Stomach (tissue), 9 donors: ENCODE measurements around the gene HEPACAM2. TPM values are rescaled to one million over a fixed set of nuclear protein-coding genes. Genes with fewer than 3 reads are reported as not detected.

Experiments used
- DNase-seq, 2 donors: peaks; one replicate each; pipeline versions ENCODE4 v3.0.0 to v3.0.0-alpha.2; 2013 to 2019
- H3K27ac ChIP-seq, 5 donors: fragments of 200-600 bp in 4 of 5; sonication (generic) in 4 of 5; one replicate each; pipeline ENCODE4 v1.5.1; 2013 to 2019; ENCODE audit warnings: mild to moderate bottlenecking in 1 of 5, moderate library complexity in 1 of 5
- H3K27me3 ChIP-seq, 3 donors: fragments of 200-600 bp; sonication (generic); one replicate each; pipeline ENCODE4 v1.5.1; 2017 to 2019; ENCODE audit warnings: mixed run types in 1 of 3
- H3K36me3 ChIP-seq, 4 donors: fragments of 200-600 bp; sonication (generic); 1 replicate in 3 of 4; 2 replicates in 1 of 4; pipeline ENCODE4 v1.5.1; 2016 to 2019
- H3K4me1 ChIP-seq, 4 donors: fragments of 200-600 bp; sonication (generic); one replicate each; pipeline ENCODE4 v1.5.1; 2016 to 2019
- H3K4me3 ChIP-seq, 4 donors: fragments of 200-600 bp; sonication (generic) in 3 of 4; one replicate each; pipeline ENCODE4 v1.5.1; 2016 to 2019; ENCODE audit warnings: mild to moderate bottlenecking in 1 of 4
- H3K9me3 ChIP-seq, 4 donors: fragments of 200-600 bp; sonication (generic); one replicate each; pipeline ENCODE4 v1.5.1; 2016 to 2019
- CTCF ChIP-seq, 7 experiments: fragments of 450-650 bp in 4 of 7; fragments of 200-600 bp in 3 of 7; sonication (generic) in 3 of 7; IDR thresholded peaks; one replicate each; pipeline ENCODE4 v1.5.1; 2016 to 2019; ENCODE audit warnings: antibody characterized with exemption in 7 of 7, control low read depth in 2 of 7, mild to moderate bottlenecking in 1 of 7
- EP300 ChIP-seq: sonication (generic); formaldehyde crosslinking; IDR thresholded peaks from one replicate; pipeline ENCODE4 v1.6.1; 2017; ENCODE audit warnings: antibody characterized with exemption
- POLR2A ChIP-seq, 4 donors: fragments of 450-650 bp; IDR thresholded peaks; one replicate each; pipeline ENCODE4 v1.6.1; 2016; ENCODE audit warnings: antibody characterized with exemption in 4 of 4, control low read depth in 2 of 4, mild to moderate bottlenecking in 1 of 4, moderate library complexity in 1 of 4
- POLR2AphosphoS5 ChIP-seq, 3 donors: sonication (generic); formaldehyde crosslinking; IDR thresholded peaks; one replicate each; pipeline ENCODE4 v1.6.1; 2016; ENCODE audit warnings: antibody characterized with exemption in 3 of 3
- WGBS, 5 donors: extraction: QIAGEN DNeasy Blood & Tissue Kit in 3 of 5; methylation state at CpG; one replicate each; pipeline versions ENCODE4 v1.1.5 to v1.1.7; 2013 to 2018; 5-methylcytosine and 5-hydroxymethylcytosine counted together
- intact Hi-C: fragments of 100-400 bp; cut with DNase I; formaldehyde crosslinking; loops from one replicate; pipeline ENCODE4 v1.15.1; 2023; ENCODE audit warnings: low total_unique reads
- polyA plus RNA-seq, 3 donors: library from polyadenylated mRNA; stranded (reverse); fragments of 200-250 nt; gene quantifications; one replicate each; pipeline ENCODE4 v1.2.3, GENCODE V29; 2013
- total RNA-seq, 5 donors: library from RNA; depleted of rRNA; stranded (reverse); fragments of >200 nt; gene quantifications; one replicate each; pipeline versions ENCODE4 v1.1.0 to v1.2.3, GENCODE V29; 2014 to 2016
- donor health status: healthy with polysubstance abuse.
- donor health status: Bipolar disorder and iron deficiency.
- donor health status: healthy.

The HEPACAM2 gene
- total and polyA plus RNA-seq, 8 donors = 0.83 to 6.4 (median 2.3) TPM; not detected in 1

- Histone ChIP-seq H3K4me3 (no peak overlapping the region), H3K27ac (no peak overlapping the region), H3K27me3 (no peaks in the 10 kb centered on the region), H3K36me3 (no peaks in the 10 kb centered on the region), H3K4me1 (no peaks in the 10 kb centered on the region), H3K9me3 (peaks cover 0 to 6% (median 0%) of the 10 kb centered on the region in 4 donors)
- intact Hi-C loops = no loop called here
- no peak for TF ChIP-seq EP300
- TF ChIP-seq POLR2AphosphoS5 (IDR thresholded peaks at IDR 0.05) = no peak
- no peak for TF ChIP-seq POLR2A (IDR thresholded peaks at IDR 0.05)
- TF ChIP-seq CTCF (IDR thresholded peaks at IDR 0.05) = no peak
- DNase-seq = no peak
- 49 to 70% (median 57%) methylated on average over 1 of the region's 1 CpG for WGBS, 5 donors
These were observed 65.9 kb downstream of the HEPACAM2 start for GRCh38 chr7:93160410-93160809.

GRCh38 chr7:93159490-93159889 lies 66.8 kb downstream of the HEPACAM2 start:
- Histone ChIP-seq H3K27ac (no peak overlapping the region), H3K36me3 (no peaks in the 10 kb centered on the region), H3K9me3 (peaks cover 0 to 6% (median 0%) of the 10 kb centered on the region in 4 donors), H3K27me3 (no peaks in the 10 kb centered on the region), H3K4me3 (no peak overlapping the region), H3K4me1 (no peaks in the 10 kb centered on the region)
- TF ChIP-seq EP300 = no peak
- no peak for TF ChIP-seq CTCF (IDR thresholded peaks at IDR 0.05)
- TF ChIP-seq POLR2AphosphoS5 (IDR thresholded peaks at IDR 0.05) = no peak
- no peak for TF ChIP-seq POLR2A (IDR thresholded peaks at IDR 0.05)
- intact Hi-C loops = no loop called here
- WGBS, 5 donors = 55 to 75% (median 56%) methylated on average over 3 of the region's 3 CpGs
- DNase-seq = no peak

GRCh38 chr7:93156884-93157283 lies 69.4 kb downstream of the HEPACAM2 start:
- 53 to 81% (median 70%) methylated on average over 1 of the region's 1 CpG for WGBS, 5 donors
- Histone ChIP-seq H3K27me3 (no peaks in the 10 kb centered on the region), H3K4me3 (no peak overlapping the region), H3K27ac (no peak overlapping the region), H3K9me3 (peaks cover 0 to 1% (median 0%) of the 10 kb centered on the region in 4 donors), H3K36me3 (no peaks in the 10 kb centered on the region), H3K4me1 (no peaks in the 10 kb centered on the region)
- TF ChIP-seq CTCF (IDR thresholded peaks at IDR 0.05) (no peak), EP300 (no peak), POLR2A (IDR thresholded peaks at IDR 0.05) (no peak), POLR2AphosphoS5 (IDR thresholded peaks at IDR 0.05) (no peak)
- DNase-seq = no peak
- intact Hi-C loops = no loop called here

- WGBS, 5 donors = 89 to 95% (median 93%) methylated on average over 1 of the region's 1 CpG
- Histone ChIP-seq H3K36me3 (peaks cover 0 to 3% (median 0%) of the 10 kb centered on the region in 4 donors), H3K27ac (no peak overlapping the region), H3K4me3 (no peak overlapping the region), H3K9me3 (no peaks in the 10 kb centered on the region), H3K4me1 (peaks cover 0 to 24% (median 14%) of the 10 kb centered on the region in 4 donors), H3K27me3 (no peaks in the 10 kb centered on the region)
- intact Hi-C loops = no loop called here
- no peak for DNase-seq
- TF ChIP-seq EP300 (no peak), POLR2A (IDR thresholded peaks at IDR 0.05) (no peak), CTCF (IDR thresholded peaks at IDR 0.05) (no peak)
These were observed 76.0 kb downstream of the HEPACAM2 start for GRCh38 chr7:93150200-93150835.
